ENCODE results near the gene ZCCHC7.
"Not testable (repeated sequence)": the region's sequence is repeated elsewhere in the genome, so short reads cannot be mapped to it uniquely, and the experiment has no call there.

ZCCHC7 gene

GRCh38 chr9:37119907-37120842 lies at the start of gene ZCCHC7:
Gene ZCCHC7 (plus strand): TSS chr9:37120574.
- peak; percentile 96 for DNase-seq

- not testable (repeated sequence) for DNase-seq
Observed at GRCh38 chr9:37074790-37075189, 45.6 kb upstream of the ZCCHC7 start.

GRCh38 chr9:37079370-37080164 lies 40.8 kb upstream of the ZCCHC7 start:
- peak; percentile 97 for DNase-seq

- not testable (repeated sequence) for DNase-seq
Observed at GRCh38 chr9:37080165-37080628, 40.2 kb upstream of the ZCCHC7 start.

- not testable (repeated sequence) for DNase-seq
Observed at GRCh38 chr9:37081507-37081906, 38.9 kb upstream of the ZCCHC7 start.

- no peak for DNase-seq
Observed at GRCh38 chr9:37082214-37082765, 38.1 kb upstream of the ZCCHC7 start.

GRCh38 chr9:37083654-37084053 lies 36.7 kb upstream of the ZCCHC7 start:
- no peak for DNase-seq

GRCh38 chr9:37085233-37085632 lies 35.1 kb upstream of the ZCCHC7 start:
- no peak for DNase-seq

- not testable (repeated sequence) for DNase-seq
Observed at GRCh38 chr9:37092714-37093295, 27.6 kb upstream of the ZCCHC7 start.

GRCh38 chr9:37094751-37095150 lies 25.6 kb upstream of the ZCCHC7 start:
- no peak for DNase-seq

GRCh38 chr9:37096628-37097027 lies 23.7 kb upstream of the ZCCHC7 start:
- DNase-seq: no peak

- no peak for DNase-seq
Observed at GRCh38 chr9:37097294-37097693, 23.1 kb upstream of the ZCCHC7 start.

- DNase-seq: no peak
Observed at GRCh38 chr9:37100327-37100726, 20.0 kb upstream of the ZCCHC7 start.

GRCh38 chr9:37100741-37101140 lies 19.6 kb upstream of the ZCCHC7 start:
- DNase-seq: no peak

- DNase-seq: no peak
Observed at GRCh38 chr9:37102486-37102885, 17.9 kb upstream of the ZCCHC7 start.

- no peak for DNase-seq
Observed at GRCh38 chr9:37104183-37104889, 16.0 kb upstream of the ZCCHC7 start.

GRCh38 chr9:37105234-37105633 lies 15.1 kb upstream of the ZCCHC7 start:
- DNase-seq: no peak

- DNase-seq: no peak
Observed at GRCh38 chr9:37107701-37108100, 12.7 kb upstream of the ZCCHC7 start.

GRCh38 chr9:37114442-37114841 lies 5.9 kb upstream of the ZCCHC7 start:
- DNase-seq: not testable (repeated sequence)

- DNase-seq: no peak
Observed at GRCh38 chr9:37117956-37118355, 2.4 kb upstream of the ZCCHC7 start.

GRCh38 chr9:37119360-37119759 lies 1.0 kb upstream of the ZCCHC7 start:
- DNase-seq: no peak

GRCh38 chr9:37120843-37121335 lies 515 bp downstream of the ZCCHC7 start:
- peak; percentile 12 for DNase-seq
